ENCODE measurements around the gene MED12L. TPM values are rescaled to one million over a fixed set of nuclear protein-coding genes. Genes with fewer than 3 reads are reported as not detected.

MED12L gene
- polyA plus RNA-seq, 3 donors, result 1.8 to 2.6 (median 2.3) TPM

- peak in 1 of 11 donors; percentile 5 for DNase-seq (ENCODE audit: extremely low read depth in 1 of 11, low read depth in 9 of 11, low spot score in 4 of 11)
Measured at GRCh38 chr3:151305060-151305774, 219.8 kb downstream of the MED12L start.

GRCh38 chr3:151305775-151306151 is 220.3 kb downstream of the MED12L start:
- DNase-seq (ENCODE audit: extremely low read depth in 1 of 11, low read depth in 9 of 11, low spot score in 4 of 11), result no peak

- no peak for DNase-seq (ENCODE audit: extremely low read depth in 1 of 11, low read depth in 9 of 11, low spot score in 4 of 11)
Measured at GRCh38 chr3:151306168-151306810, 220.8 kb downstream of the MED12L start.

- no peak for DNase-seq (ENCODE audit: extremely low read depth in 1 of 11, low read depth in 9 of 11, low spot score in 4 of 11)
Measured at GRCh38 chr3:151307131-151307530, 221.7 kb downstream of the MED12L start.

GRCh38 chr3:151307583-151308488 is 222.4 kb downstream of the MED12L start:
- no peak for DNase-seq (ENCODE audit: extremely low read depth in 1 of 11, low read depth in 9 of 11, low spot score in 4 of 11)

GRCh38 chr3:151309566-151309965 is 224.1 kb downstream of the MED12L start:
- DNase-seq (ENCODE audit: extremely low read depth in 1 of 11, low read depth in 9 of 11, low spot score in 4 of 11), result no peak

GRCh38 chr3:151312972-151313371 is 227.5 kb downstream of the MED12L start:
- DNase-seq (ENCODE audit: extremely low read depth in 1 of 11, low read depth in 9 of 11, low spot score in 4 of 11), result no peak

GRCh38 chr3:151314137-151314536 is 228.7 kb downstream of the MED12L start:
- no peak for DNase-seq (ENCODE audit: extremely low read depth in 1 of 11, low read depth in 9 of 11, low spot score in 4 of 11)

- DNase-seq (ENCODE audit: extremely low read depth in 1 of 11, low read depth in 9 of 11, low spot score in 4 of 11), result no peak
Measured at GRCh38 chr3:151314593-151314992, 229.1 kb downstream of the MED12L start.

GRCh38 chr3:151315136-151315535 is 229.7 kb downstream of the MED12L start:
- DNase-seq (ENCODE audit: extremely low read depth in 1 of 11, low read depth in 9 of 11, low spot score in 4 of 11), result no peak

- DNase-seq (ENCODE audit: extremely low read depth in 1 of 11, low read depth in 9 of 11, low spot score in 4 of 11), result no peak
Measured at GRCh38 chr3:151315846-151316245, 230.4 kb downstream of the MED12L start.

GRCh38 chr3:151316267-151316991 is 231.0 kb downstream of the MED12L start, which contains the start of gene GPR87:
TSS of gene GPR87 (minus strand) at chr3:151316820. CDS start at chr3:151300100, 16,720 bp downstream.
- DNase-seq (ENCODE audit: extremely low read depth in 1 of 11, low read depth in 9 of 11, low spot score in 4 of 11), result no peak

- DNase-seq (ENCODE audit: extremely low read depth in 1 of 11, low read depth in 9 of 11, low spot score in 4 of 11), result no peak
Measured at GRCh38 chr3:151318313-151318712, 232.8 kb downstream of the MED12L start.

GRCh38 chr3:151318991-151319390 is 233.5 kb downstream of the MED12L start:
- DNase-seq (ENCODE audit: extremely low read depth in 1 of 11, low read depth in 9 of 11, low spot score in 4 of 11), result no peak

GRCh38 chr3:151319628-151320027 is 234.2 kb downstream of the MED12L start:
- DNase-seq (ENCODE audit: extremely low read depth in 1 of 11, low read depth in 9 of 11, low spot score in 4 of 11), result no peak

- no peak for DNase-seq (ENCODE audit: extremely low read depth in 1 of 11, low read depth in 9 of 11, low spot score in 4 of 11)
Measured at GRCh38 chr3:151320131-151320530, 234.7 kb downstream of the MED12L start.

GRCh38 chr3:151321526-151321925 is 236.1 kb downstream of the MED12L start:
- DNase-seq (ENCODE audit: extremely low read depth in 1 of 11, low read depth in 9 of 11, low spot score in 4 of 11), result no peak

GRCh38 chr3:151322511-151322910 is 237.0 kb downstream of the MED12L start:
- no peak for DNase-seq (ENCODE audit: extremely low read depth in 1 of 11, low read depth in 9 of 11, low spot score in 4 of 11)

- DNase-seq (ENCODE audit: extremely low read depth in 1 of 11, low read depth in 9 of 11, low spot score in 4 of 11), result peak in 1 of 11 donors; percentile 6
Measured at GRCh38 chr3:151327571-151328198, 242.2 kb downstream of the MED12L start.

Data from renal cortex interstitium (tissue), 11 donors.